Amygdala (tissue), 56 donors: Measurements from ENCODE around the gene UBA52.

Experiments
- DNase-seq, 56 donors: peaks; one replicate each; lab custom pipeline; 2025; lab: John Stamatoyannopoulos, UW

The UBA52 gene

GRCh38 chr19:18605546-18606280 is 34.1 kb downstream of the UBA52 start:
- no peak for DNase-seq

GRCh38 chr19:18606281-18607225 is 34.9 kb downstream of the UBA52 start, which contains the start of gene CRLF1:
TSS of gene CRLF1 (minus strand) at chr19:18606799. CDS start at chr19:18606656, 143 bp downstream.
- no peak for DNase-seq

GRCh38 chr19:18607226-18608101 is 35.8 kb downstream of the UBA52 start:
- DNase-seq, result no peak

GRCh38 chr19:18608102-18608804 is 36.6 kb downstream of the UBA52 start:
- no peak for DNase-seq

- no peak for DNase-seq
These were observed 37.4 kb downstream of the UBA52 start for GRCh38 chr19:18608805-18609716.

GRCh38 chr19:18609717-18610051 is 38.0 kb downstream of the UBA52 start:
- no peak for DNase-seq

GRCh38 chr19:18610245-18610555 is 38.5 kb downstream of the UBA52 start:
- no peak for DNase-seq

GRCh38 chr19:18610556-18611326 is 39.1 kb downstream of the UBA52 start:
- DNase-seq, result no peak

- DNase-seq, result no peak
These were observed 39.8 kb downstream of the UBA52 start for GRCh38 chr19:18611327-18612050.

GRCh38 chr19:18612051-18612771 is 40.6 kb downstream of the UBA52 start:
- peak in 2 of 56 donors; percentile 53 for DNase-seq

GRCh38 chr19:18612772-18613588 is 41.3 kb downstream of the UBA52 start, which contains the start of gene TMEM59L:
TSS of gene TMEM59L (plus strand) at chr19:18612870. CDS start at chr19:18612959, 89 bp downstream.
- peak in 43 of 56 donors; percentile 3 to 75 (median 46) for DNase-seq

GRCh38 chr19:18613589-18614234 is 42.1 kb downstream of the UBA52 start:
- peak in 7 of 56 donors; percentile 16 to 44 (median 21) for DNase-seq

GRCh38 chr19:18616023-18616422 is 44.4 kb downstream of the UBA52 start:
- DNase-seq, result no peak

GRCh38 chr19:18617562-18617961 is 45.9 kb downstream of the UBA52 start:
- no peak for DNase-seq

GRCh38 chr19:18618236-18618635 is 46.6 kb downstream of the UBA52 start:
- no peak for DNase-seq
